ENCODE results near the gene FLYWCH1.

Gene FLYWCH1

GRCh38 chr16:2954656-2955381 lies 43.1 kb downstream of the FLYWCH1 start:
- no peak for DNase-seq

GRCh38 chr16:2955438-2955778 lies 43.7 kb downstream of the FLYWCH1 start:
- DNase-seq: no peak

- DNase-seq: no peak
Observed at GRCh38 chr16:2955779-2956578, 44.2 kb downstream of the FLYWCH1 start.

GRCh38 chr16:2956579-2956956 lies 44.8 kb downstream of the FLYWCH1 start:
- no peak for DNase-seq

GRCh38 chr16:2959206-2959605 lies 47.5 kb downstream of the FLYWCH1 start:
- DNase-seq: no peak

- no peak for DNase-seq
Observed at GRCh38 chr16:2960183-2961010, 48.7 kb downstream of the FLYWCH1 start.

GRCh38 chr16:2962334-2963073 lies 50.8 kb downstream of the FLYWCH1 start:
- DNase-seq: no peak

GRCh38 chr16:2963074-2963722 lies 51.5 kb downstream of the FLYWCH1 start:
- no peak for DNase-seq

- peak; percentile 63 to 69 for DNase-seq
Observed at GRCh38 chr16:2963723-2964474, 52.2 kb downstream of the FLYWCH1 start, which contains the start of gene KREMEN2. TSS of gene KREMEN2 (plus strand) at chr16:2964275. CDS start at chr16:2964521, 246 bp downstream.

- DNase-seq: peak; percentile 50 to 81
Observed at GRCh38 chr16:2964475-2965336, 53.0 kb downstream of the FLYWCH1 start.

- DNase-seq: no peak
Observed at GRCh38 chr16:2966043-2966807, 54.5 kb downstream of the FLYWCH1 start.

GRCh38 chr16:2966808-2967191 lies 55.1 kb downstream of the FLYWCH1 start:
- no peak for DNase-seq

GRCh38 chr16:2967211-2967631 lies 55.5 kb downstream of the FLYWCH1 start:
- DNase-seq: no peak

- no peak for DNase-seq
Observed at GRCh38 chr16:2967721-2968161, 56.0 kb downstream of the FLYWCH1 start.

GRCh38 chr16:2968368-2968737 lies 56.6 kb downstream of the FLYWCH1 start:
- DNase-seq: peak; percentile 31 to 53

- DNase-seq: peak; percentile 82 to 89
Observed at GRCh38 chr16:2968738-2969544, 57.2 kb downstream of the FLYWCH1 start, which contains the start of gene PAQR4. TSS of gene PAQR4 (plus strand) at chr16:2969348. CDS start at chr16:2969675, 327 bp downstream.

- peak in 1 of 2 experiments; percentile 53 for DNase-seq
Observed at GRCh38 chr16:2969545-2970521, 58.1 kb downstream of the FLYWCH1 start.
